ENCODE data around the gene KCNAB1.
"Not testable (repeated sequence)": the region's sequence is repeated elsewhere in the genome, so short reads cannot be mapped to it uniquely, and the experiment has no call there.

KCNAB1 gene

GRCh38 chr3:156120528-156121251 lies at the start of gene KCNAB1:
Gene KCNAB1 (plus strand): TSS chr3:156120578.
- H3K4me3 ChIP-seq (ENCODE audit: low read length): no peak within 1 kb of the TSS
- H3K9me3 ChIP-seq (ENCODE audit: control insufficient read depth, low read length): no peaks in the 10 kb centered on the region
- H3K4me1 ChIP-seq (ENCODE audit: control insufficient read depth, insufficient read depth, low read length): no peaks in the 10 kb centered on the region
- H3K9ac ChIP-seq (ENCODE audit: low read length): no peak within 1 kb of the TSS
- no peaks in the 10 kb centered on the region for H3K27me3 ChIP-seq (ENCODE audit: control insufficient read depth, insufficient read depth, low read length)
- no peaks in the 10 kb centered on the region for H3K36me3 ChIP-seq (ENCODE audit: control insufficient read depth, insufficient read depth, low read length)

DNA sequence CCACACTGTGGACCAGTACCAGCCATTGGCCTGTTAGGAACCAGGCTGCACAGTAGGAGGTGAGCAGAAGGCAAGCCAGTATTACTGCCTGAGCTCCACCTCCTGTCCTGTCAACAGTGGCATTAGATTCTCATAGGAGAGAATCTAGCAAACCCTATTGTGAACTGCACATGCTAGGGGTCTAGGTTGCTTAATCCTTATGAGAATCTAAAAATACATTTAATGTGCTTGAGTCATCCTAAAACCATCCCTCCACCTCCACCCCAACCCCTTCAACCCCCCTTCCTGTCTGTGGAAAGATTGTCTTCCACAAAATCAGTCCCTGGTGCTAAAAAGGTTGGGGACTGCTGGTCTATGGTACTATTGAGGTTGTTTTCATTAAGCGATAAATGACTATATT lies 49.3 kb upstream of the KCNAB1 start:
- no peaks in the 10 kb centered on the region for H3K36me3 ChIP-seq (ENCODE audit: control insufficient read depth, insufficient read depth, low read length)
- no peak overlapping the region for H3K9ac ChIP-seq (ENCODE audit: low read length)
- no peaks in the 10 kb centered on the region for H3K4me1 ChIP-seq (ENCODE audit: control insufficient read depth, insufficient read depth, low read length)
- no peaks in the 10 kb centered on the region for H3K9me3 ChIP-seq (ENCODE audit: control insufficient read depth, low read length)
- peaks cover 4% of the 10 kb centered on the region for H3K27me3 ChIP-seq (ENCODE audit: control insufficient read depth, insufficient read depth, low read length)
- H3K4me3 ChIP-seq (ENCODE audit: low read length): no peak overlapping the region

- not testable (repeated sequence) for H3K4me3 ChIP-seq (ENCODE audit: low read length); H3K4me1 ChIP-seq (ENCODE audit: control insufficient read depth, insufficient read depth, low read length); H3K9me3 ChIP-seq (ENCODE audit: control insufficient read depth, low read length); H3K27me3 ChIP-seq (ENCODE audit: control insufficient read depth, insufficient read depth, low read length); H3K36me3 ChIP-seq (ENCODE audit: control insufficient read depth, insufficient read depth, low read length); H3K9ac ChIP-seq (ENCODE audit: low read length)
These were observed 47.3 kb upstream of the KCNAB1 start for GRCh38 chr3:156072950-156073657.

- Histone ChIP-seq H3K4me3 (ENCODE audit: low read length) (no peak overlapping the region), H3K9ac (ENCODE audit: low read length) (no peak overlapping the region), H3K27me3 (ENCODE audit: control insufficient read depth, insufficient read depth, low read length) (no peaks in the 10 kb centered on the region), H3K4me1 (ENCODE audit: control insufficient read depth, insufficient read depth, low read length) (no peaks in the 10 kb centered on the region), H3K36me3 (ENCODE audit: control insufficient read depth, insufficient read depth, low read length) (no peaks in the 10 kb centered on the region), H3K9me3 (ENCODE audit: control insufficient read depth, low read length) (no peaks in the 10 kb centered on the region)
These were observed 30.3 kb upstream of the KCNAB1 start for GRCh38 chr3:156090126-156090525.

DNA sequence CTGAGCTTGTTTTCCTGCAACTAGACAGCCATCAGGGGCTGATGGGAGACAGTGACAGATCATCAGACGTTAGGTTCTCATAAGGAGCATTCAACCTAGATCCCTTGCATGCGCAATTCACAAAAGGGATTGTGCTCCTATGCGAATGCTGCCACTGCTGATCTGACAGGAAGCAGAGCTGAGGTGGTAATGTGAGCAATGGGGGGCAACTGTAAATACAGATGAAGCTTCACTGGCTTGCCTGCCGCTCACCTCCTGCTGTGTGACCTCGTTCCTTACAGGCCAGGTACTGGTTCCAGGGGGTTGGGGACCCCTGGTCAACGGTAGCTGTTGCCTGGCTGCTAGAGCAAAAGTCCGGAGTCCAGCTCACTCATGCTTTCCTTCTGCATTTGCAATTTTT lies 26.4 kb upstream of the KCNAB1 start:
- H3K4me1 ChIP-seq (ENCODE audit: control insufficient read depth, insufficient read depth, low read length): no peaks in the 10 kb centered on the region
- H3K27me3 ChIP-seq (ENCODE audit: control insufficient read depth, insufficient read depth, low read length): no peaks in the 10 kb centered on the region
- no peak overlapping the region for H3K4me3 ChIP-seq (ENCODE audit: low read length)
- no peaks in the 10 kb centered on the region for H3K9me3 ChIP-seq (ENCODE audit: control insufficient read depth, low read length)
- no peaks in the 10 kb centered on the region for H3K36me3 ChIP-seq (ENCODE audit: control insufficient read depth, insufficient read depth, low read length)
- no peak overlapping the region for H3K9ac ChIP-seq (ENCODE audit: low read length)

DNA sequence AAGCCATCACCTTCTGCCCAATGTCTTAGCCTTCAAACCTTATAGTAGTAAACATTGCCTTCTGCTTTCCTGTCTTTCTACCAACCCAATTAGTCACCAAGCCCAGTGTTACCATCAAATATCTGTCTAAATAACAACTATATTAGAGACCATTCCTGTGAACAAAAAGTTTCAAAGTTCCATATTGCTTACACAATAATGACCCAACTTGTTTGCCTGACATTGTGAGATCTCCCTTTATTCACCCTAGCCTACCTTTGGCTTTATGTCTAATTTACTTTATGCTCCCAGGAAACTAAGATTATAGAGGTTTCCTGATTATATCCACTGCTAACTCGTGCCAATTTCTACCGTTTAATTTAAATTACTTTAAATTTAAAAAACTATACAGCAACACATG lies 26.0 kb upstream of the KCNAB1 start:
- Histone ChIP-seq H3K4me3 (ENCODE audit: low read length) (no peak overlapping the region), H3K9ac (ENCODE audit: low read length) (no peak overlapping the region), H3K27me3 (ENCODE audit: control insufficient read depth, insufficient read depth, low read length) (no peaks in the 10 kb centered on the region), H3K4me1 (ENCODE audit: control insufficient read depth, insufficient read depth, low read length) (no peaks in the 10 kb centered on the region), H3K9me3 (ENCODE audit: control insufficient read depth, low read length) (no peaks in the 10 kb centered on the region), H3K36me3 (ENCODE audit: control insufficient read depth, insufficient read depth, low read length) (no peaks in the 10 kb centered on the region)

DNA sequence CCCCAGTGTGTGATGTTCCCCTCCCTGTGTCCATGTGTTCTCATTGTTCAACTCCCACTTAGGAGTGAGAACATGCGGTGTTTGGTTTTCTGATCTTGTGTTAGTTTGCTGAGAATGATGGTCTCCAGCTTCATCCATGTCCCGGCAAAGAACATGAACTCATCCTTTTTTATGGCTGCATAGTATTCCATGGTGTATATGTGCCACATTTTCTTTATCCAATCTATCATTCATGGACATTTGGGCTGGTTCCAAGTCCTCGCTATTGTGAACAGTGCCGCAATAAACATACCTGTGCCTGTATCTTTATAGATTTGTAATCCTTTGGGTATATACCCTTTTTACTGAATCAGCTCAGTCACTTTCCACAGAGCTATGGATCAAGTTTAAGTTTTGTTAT lies 24.7 kb upstream of the KCNAB1 start:
- H3K9me3 ChIP-seq (ENCODE audit: control insufficient read depth, low read length); H3K36me3 ChIP-seq (ENCODE audit: control insufficient read depth, insufficient read depth, low read length); H3K4me3 ChIP-seq (ENCODE audit: low read length); H3K4me1 ChIP-seq (ENCODE audit: control insufficient read depth, insufficient read depth, low read length); H3K27me3 ChIP-seq (ENCODE audit: control insufficient read depth, insufficient read depth, low read length); H3K9ac ChIP-seq (ENCODE audit: low read length): not testable (repeated sequence)

DNA sequence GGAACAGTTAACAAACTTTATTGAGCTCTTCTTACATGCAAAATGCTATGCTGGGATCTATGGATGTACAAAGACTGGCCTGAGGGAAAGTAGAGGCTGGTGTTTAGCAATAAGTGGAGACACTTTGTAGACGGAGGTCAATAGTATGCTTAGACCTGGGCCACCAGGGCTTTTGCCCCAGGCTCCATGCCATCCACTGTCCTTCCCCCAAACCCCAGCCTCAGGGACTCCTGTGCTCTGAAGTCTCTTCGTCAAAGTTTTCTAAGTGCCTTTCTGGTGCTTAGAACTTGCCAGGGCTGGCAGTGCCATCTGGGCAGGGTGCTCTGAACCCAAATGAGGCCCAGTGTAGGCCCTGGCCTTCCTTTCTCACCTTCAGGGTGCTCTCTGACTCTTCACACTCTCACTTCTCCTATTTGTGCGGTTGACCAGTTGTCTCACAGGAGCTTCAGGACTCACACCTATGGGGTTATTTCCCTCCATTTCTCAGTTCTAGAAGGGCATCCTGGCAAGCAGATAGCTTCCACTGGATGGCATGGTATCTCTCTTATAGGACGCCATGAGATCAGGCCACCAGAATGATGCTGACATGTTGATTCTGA lies 21.8 kb upstream of the KCNAB1 start:
- H3K27me3 ChIP-seq (ENCODE audit: control insufficient read depth, insufficient read depth, low read length): no peaks in the 10 kb centered on the region
- no peak overlapping the region for H3K4me3 ChIP-seq (ENCODE audit: low read length)
- H3K4me1 ChIP-seq (ENCODE audit: control insufficient read depth, insufficient read depth, low read length): no peaks in the 10 kb centered on the region
- H3K36me3 ChIP-seq (ENCODE audit: control insufficient read depth, insufficient read depth, low read length): no peaks in the 10 kb centered on the region
- no peaks in the 10 kb centered on the region for H3K9me3 ChIP-seq (ENCODE audit: control insufficient read depth, low read length)
- no peak overlapping the region for H3K9ac ChIP-seq (ENCODE audit: low read length)

DNA sequence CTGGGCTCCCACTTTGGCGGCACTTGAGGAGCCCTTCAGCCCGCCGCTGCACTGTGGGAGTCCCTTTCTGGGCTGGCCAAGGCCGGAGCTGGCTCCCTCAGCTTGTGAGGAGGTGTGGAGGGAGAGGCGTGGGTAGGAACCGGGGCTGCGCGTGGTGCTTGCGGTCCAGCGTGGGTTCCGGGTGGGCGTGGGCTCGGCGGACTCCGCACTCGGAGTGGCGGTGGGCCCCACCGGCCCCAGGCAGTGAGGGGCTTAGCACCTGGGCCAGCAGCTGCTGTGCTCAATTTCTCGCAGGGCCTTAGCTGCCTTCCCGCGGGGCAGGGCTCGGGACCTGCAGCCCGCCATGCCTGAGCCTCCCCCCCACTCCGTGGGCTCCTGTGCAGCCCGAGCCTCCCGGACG lies 21.0 kb upstream of the KCNAB1 start:
- not testable (repeated sequence) for H3K36me3 ChIP-seq (ENCODE audit: control insufficient read depth, insufficient read depth, low read length); H3K27me3 ChIP-seq (ENCODE audit: control insufficient read depth, insufficient read depth, low read length); H3K4me1 ChIP-seq (ENCODE audit: control insufficient read depth, insufficient read depth, low read length); H3K9me3 ChIP-seq (ENCODE audit: control insufficient read depth, low read length); H3K9ac ChIP-seq (ENCODE audit: low read length); H3K4me3 ChIP-seq (ENCODE audit: low read length)

- not testable (repeated sequence) for H3K36me3 ChIP-seq (ENCODE audit: control insufficient read depth, insufficient read depth, low read length); H3K9me3 ChIP-seq (ENCODE audit: control insufficient read depth, low read length); H3K4me3 ChIP-seq (ENCODE audit: low read length); H3K4me1 ChIP-seq (ENCODE audit: control insufficient read depth, insufficient read depth, low read length); H3K9ac ChIP-seq (ENCODE audit: low read length); H3K27me3 ChIP-seq (ENCODE audit: control insufficient read depth, insufficient read depth, low read length)
These were observed 20.4 kb upstream of the KCNAB1 start for GRCh38 chr3:156099984-156100383.

- no peaks in the 10 kb centered on the region for H3K27me3 ChIP-seq (ENCODE audit: control insufficient read depth, insufficient read depth, low read length)
These were observed 18.0 kb upstream of the KCNAB1 start for GRCh38 chr3:156102267-156102931.

GRCh38 chr3:156106721-156107373 lies 13.5 kb upstream of the KCNAB1 start:
- H3K36me3 ChIP-seq (ENCODE audit: control insufficient read depth, insufficient read depth, low read length): no peaks in the 10 kb centered on the region
- no peak overlapping the region for H3K4me3 ChIP-seq (ENCODE audit: low read length)
- no peaks in the 10 kb centered on the region for H3K4me1 ChIP-seq (ENCODE audit: control insufficient read depth, insufficient read depth, low read length)
- H3K9ac ChIP-seq (ENCODE audit: low read length): no peak overlapping the region
- no peaks in the 10 kb centered on the region for H3K9me3 ChIP-seq (ENCODE audit: control insufficient read depth, low read length)
- no peaks in the 10 kb centered on the region for H3K27me3 ChIP-seq (ENCODE audit: control insufficient read depth, insufficient read depth, low read length)

More at GRCh38 chr3:156102267-156102931, 18.0 kb upstream of the KCNAB1 start:
- H3K4me3 ChIP-seq (ENCODE audit: low read length): no peak overlapping the region
- no peaks in the 10 kb centered on the region for H3K9me3 ChIP-seq (ENCODE audit: control insufficient read depth, low read length)
- no peak overlapping the region for H3K9ac ChIP-seq (ENCODE audit: low read length)
- no peaks in the 10 kb centered on the region for H3K4me1 ChIP-seq (ENCODE audit: control insufficient read depth, insufficient read depth, low read length)
- H3K36me3 ChIP-seq (ENCODE audit: control insufficient read depth, insufficient read depth, low read length): no peaks in the 10 kb centered on the region

All from mucosa of stomach (tissue), 1 donor.